Keratinocyte (primary cell): Measurements from ENCODE around the gene NLRX1. TPM values are rescaled to one million over a fixed set of nuclear protein-coding genes. Genes with fewer than 3 reads are reported as not detected.

Experiments used
- DNase-seq: peaks from one replicate; pipeline ENCODE4 v3.0.0-alpha.2; 2011; ENCODE audit warnings: low read depth, missing footprints, low spot score
- FAIRE-seq: peaks from 2 replicates; lab custom pipeline; 2011; peaks lifted over from hg19 to GRCh38; lab: Jason Lieb, UNC
- H2AFZ ChIP-seq: 2 replicates; pipeline ENCODE4 v1.6.0; 2012; ENCODE audit warnings: low read length, control low read depth, inconsistent platforms; ENCODE audit not compliant: control insufficient read depth
- H3K27ac ChIP-seq: 2 replicates; pipeline ENCODE4 v1.5.1; 2011; ENCODE audit warnings: low read length; ENCODE audit not compliant: control insufficient read depth, insufficient read depth
- H3K27me3 ChIP-seq: 3 replicates; pipeline ENCODE4 v1.6.0; 2011; ENCODE audit warnings: low read length; ENCODE audit not compliant: control insufficient read depth, insufficient read depth; ENCODE audit errors: extremely low read depth
- H3K36me3 ChIP-seq, 2 experiments: 2 replicates in 1 of 2; 3 replicates in 1 of 2; pipeline ENCODE4 v1.5.1; 2011; ENCODE audit warnings: low read length in 2 of 2, mild to moderate bottlenecking in 1 of 2; ENCODE audit not compliant: control insufficient read depth in 2 of 2, insufficient read depth in 2 of 2; ENCODE audit errors: extremely low read depth in 1 of 2
- H3K4me1 ChIP-seq: 3 replicates; pipeline ENCODE4 v1.5.1; 2011; ENCODE audit warnings: low read length; ENCODE audit not compliant: control insufficient read depth, insufficient read depth; ENCODE audit errors: extremely low read depth
- H3K4me2 ChIP-seq: 3 replicates; pipeline ENCODE4 v1.6.0; 2011; ENCODE audit warnings: low read depth, low read length; ENCODE audit not compliant: control insufficient read depth, insufficient read depth; ENCODE audit errors: extremely low read depth
- H3K4me3 ChIP-seq, 3 experiments: fragments of 200-600 bp in 1 of 3; sonication (generic) in 1 of 3; 2 replicates in 2 of 3; 3 replicates in 1 of 3; pipeline ENCODE4 v1.5.1; 2011 to 2016; ENCODE audit warnings: low read length in 3 of 3, mild to moderate bottlenecking in 3 of 3, control low read depth in 2 of 3, inconsistent platforms in 1 of 3, low read depth in 1 of 3, mixed read lengths in 1 of 3, mixed run types in 1 of 3, moderate library complexity in 1 of 3; ENCODE audit not compliant: control insufficient read depth in 2 of 3, insufficient read depth in 2 of 3; ENCODE audit errors: extremely low read depth in 1 of 3
- H3K79me2 ChIP-seq: 2 replicates; pipeline ENCODE4 v1.6.0; 2012; ENCODE audit warnings: low read length; ENCODE audit not compliant: control insufficient read depth, insufficient read depth
- H3K9ac ChIP-seq: 3 replicates; pipeline ENCODE4 v1.6.0; 2011; ENCODE audit warnings: low read length; ENCODE audit not compliant: control insufficient read depth, insufficient read depth; ENCODE audit errors: extremely low read depth
- H3K9me1 ChIP-seq: 3 replicates; pipeline ENCODE4 v1.6.0; 2011; ENCODE audit warnings: low read length; ENCODE audit not compliant: control insufficient read depth, insufficient read depth; ENCODE audit errors: extremely low read depth
- H3K9me3 ChIP-seq: 2 replicates; pipeline ENCODE4 v1.5.1; 2012; ENCODE audit warnings: low read depth, low read length; ENCODE audit not compliant: control insufficient read depth
- H4K20me1 ChIP-seq: 3 replicates; pipeline ENCODE4 v1.6.0; 2011; ENCODE audit warnings: low read length; ENCODE audit not compliant: control insufficient read depth, insufficient read depth; ENCODE audit errors: extremely low read depth
- CTCF ChIP-seq, 3 experiments: IDR thresholded peaks in 1 of 3; conservative IDR thresholded peaks in 1 of 3; optimal IDR thresholded peaks in 1 of 3; 2 replicates in 2 of 3; 3 replicates in 1 of 3; pipeline versions ENCODE3 to v1.5.1; 2011; ENCODE audit warnings: low read length in 3 of 3, mild to moderate bottlenecking in 3 of 3, moderate library complexity in 2 of 3, control low read depth in 1 of 3, inconsistent platforms in 1 of 3; ENCODE audit not compliant: insufficient read depth in 2 of 3; ENCODE audit errors: extremely low read depth in 1 of 3
- EZH2 ChIP-seq: IDR thresholded peaks from one replicate; pipeline ENCODE4 v1.6.1; 2012; ENCODE audit warnings: inconsistent platforms, mild to moderate bottlenecking, low read length, moderate library complexity
- dilution Hi-C: fragments of 300-500 bp; cut with MboI; formaldehyde crosslinking; loops from one replicate; pipeline ENCODE4 v1.7.0; 2020; ENCODE audit warnings: low sequenced_read_pairs; ENCODE audit not compliant: extremely low pct_ligation_motif_present
- polyA minus RNA-seq, 3 experiments: library from RNA; depleted of rRNA, polyadenylated mRNA; stranded (reverse); fragments of >200 nt; gene quantifications; 1 replicate in 1 of 3; 2 replicates in 1 of 3; 3 replicates in 1 of 3; pipeline ENCODE4 v1.2.3, GENCODE V29; 2011
- polyA plus RNA-seq, 5 experiments: library from polyadenylated mRNA; depleted of rRNA in 3 of 5; stranded (reverse) in 3 of 5; stranded (forward) in 1 of 5; unstranded in 1 of 5; fragments of >200 nt; gene quantifications; 1 replicate in 1 of 5; 2 replicates in 3 of 5; 3 replicates in 1 of 5; pipeline versions ENCODE4 v1.2.1 to v1.2.3, GENCODE V29; 2011 to 2012; ENCODE audit warnings: missing spikeins in 2 of 5, low read depth in 1 of 5, low replicate concordance in 1 of 5

NLRX1 gene
- polyA plus RNA-seq (8.1 to 11.3 TPM (median 9.0 TPM) in 3 replicates), polyA minus RNA-seq (11.3 to 19.4 TPM (median 18.6 TPM) in 3 replicates)
- 6.3 TPM for polyA plus RNA-seq (2011; ENCODE audit: low read depth)
- 4.7 and 6.9 TPM in 2 replicates for polyA plus RNA-seq (2011; cell fraction: cytosol; rRNA removed)
- polyA plus RNA-seq (2011; cell fraction: nucleus; rRNA removed): 16.4 and 21.9 TPM in 2 replicates
- 11.3 and 16.6 TPM in 2 replicates for polyA plus RNA-seq (2012; ENCODE audit: low replicate concordance)
- polyA minus RNA-seq (2011; cell fraction: cytosol; rRNA and poly(A)+ RNA removed): 15.3 TPM
- 22.2 and 22.7 TPM in 2 replicates for polyA minus RNA-seq (2011; cell fraction: nucleus; rRNA and poly(A)+ RNA removed)

DNA sequence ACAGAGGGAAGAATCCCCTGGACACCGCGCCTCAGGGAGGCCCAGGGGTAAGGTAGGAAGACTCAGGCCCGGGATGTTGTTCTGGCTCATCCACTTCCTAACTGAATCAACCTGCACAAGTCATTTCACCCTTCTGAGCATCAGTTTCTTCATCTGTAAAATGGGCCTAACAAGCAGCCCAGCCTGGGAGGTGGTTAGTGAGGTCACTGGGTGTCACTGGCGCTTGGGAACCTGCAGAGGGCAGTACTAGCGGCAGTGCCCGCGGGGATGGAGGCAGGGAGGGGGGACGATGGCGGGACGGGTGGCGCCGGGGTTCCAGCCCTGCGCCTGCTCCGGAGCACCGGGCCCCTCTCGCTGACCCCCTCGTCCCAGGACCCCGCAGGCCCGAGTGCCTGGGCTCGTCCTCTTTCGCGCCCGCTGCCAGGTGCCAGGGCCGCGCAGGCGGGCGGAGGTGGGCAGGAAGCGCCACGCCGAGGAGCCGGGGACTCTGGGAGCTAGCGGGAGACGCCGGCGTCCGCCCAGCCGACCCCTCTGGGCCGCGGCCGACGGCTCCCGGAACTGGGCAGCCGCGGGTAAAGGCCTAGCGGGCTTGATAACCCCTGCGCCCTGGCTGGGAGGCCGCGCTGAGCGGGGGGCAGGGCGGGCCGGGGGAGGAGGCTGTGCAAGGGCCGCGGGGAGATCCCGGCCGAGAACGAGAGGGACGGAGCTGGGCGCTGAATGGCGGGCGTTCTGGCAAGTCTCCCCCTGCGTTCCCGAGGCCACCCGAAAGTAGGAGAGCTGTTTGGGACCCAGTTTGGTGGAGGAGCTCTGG lies at the start of gene NLRX1:
NLRX1 (plus strand) TSS at position 255 of the 811 bp plus-strand sequence. CDS start 2,679 bp downstream, outside the sequence.
- no peak for DNase-seq

DNA sequence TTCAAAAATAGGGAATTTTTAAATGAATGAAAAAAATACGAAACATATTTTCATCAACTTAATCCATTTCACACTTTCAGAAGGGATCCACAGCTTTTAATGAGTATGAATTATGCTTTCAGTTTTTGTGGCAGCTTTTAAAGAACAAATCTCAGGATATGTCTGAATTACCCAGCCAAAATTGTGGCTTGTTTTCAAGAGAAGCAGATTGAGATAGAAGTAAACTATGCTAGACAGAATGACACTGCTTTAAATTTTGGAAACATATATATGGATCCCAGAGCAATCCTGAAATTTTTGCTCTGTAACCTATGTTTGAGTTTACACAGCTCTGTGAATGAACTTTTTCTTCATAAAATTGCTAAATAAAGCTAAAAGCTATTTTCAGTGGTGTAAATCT lies 49.6 kb upstream of the NLRX1 start:
- TF ChIP-seq CTCF (optimal IDR thresholded peaks at IDR 0.05 in 1 of 3, IDR thresholded peaks at IDR 0.05 in 1 of 3, conservative IDR thresholded peaks at IDR 0.05 in 1 of 3; ENCODE audit: extremely low read depth in 1 of 3, insufficient read depth in 2 of 3, low read length in 3 of 3): no peak
- no peak for FAIRE-seq
- no peaks in the 10 kb centered on the region for H3K27me3 ChIP-seq
- H3K36me3 ChIP-seq: peaks cover 4 to 7% of the 10 kb centered on the region in 2 experiments
- no peak overlapping the region for H2AFZ ChIP-seq
- dilution Hi-C loops: no loop called here
- H3K27ac ChIP-seq: no peak overlapping the region
- H3K9me3 ChIP-seq: no peaks in the 10 kb centered on the region
- H3K4me3 ChIP-seq: no peak overlapping the region
- peaks cover 20% of the 10 kb centered on the region for H3K79me2 ChIP-seq
- H3K4me1 ChIP-seq: peaks cover 16% of the 10 kb centered on the region
- no peaks in the 10 kb centered on the region for H3K9me1 ChIP-seq
- no peak for DNase-seq
- no peak overlapping the region for H3K9ac ChIP-seq
- no peaks in the 10 kb centered on the region for H4K20me1 ChIP-seq
- H3K4me2 ChIP-seq: no peak overlapping the region

More for the DNA sequence above, at the start of gene NLRX1:
- no peaks in the 10 kb centered on the region for H3K27me3 ChIP-seq
- no peaks in the 10 kb centered on the region for H3K36me3 ChIP-seq
- TF ChIP-seq EZH2 (no peak), CTCF (optimal IDR thresholded peaks at IDR 0.05 in 1 of 3, IDR thresholded peaks at IDR 0.05 in 1 of 3, conservative IDR thresholded peaks at IDR 0.05 in 1 of 3; ENCODE audit: extremely low read depth in 1 of 3, insufficient read depth in 2 of 3, low read length in 3 of 3) (peak; percentile 82 to 93 (median 90))
- H3K9me1 ChIP-seq: no peaks in the 10 kb centered on the region
- peak within 1 kb of the TSS; percentile 94 for H3K4me2 ChIP-seq
- peak within 1 kb of the TSS; percentile 91 for H3K9ac ChIP-seq
- H3K27ac ChIP-seq: peak within 1 kb of the TSS; percentile 85
- peaks cover 36% of the 10 kb centered on the region for H3K4me1 ChIP-seq
- no peaks in the 10 kb centered on the region for H4K20me1 ChIP-seq
- no peaks in the 10 kb centered on the region for H3K9me3 ChIP-seq
- peak within 1 kb of the TSS; percentile 59 to 88 (median 81) for H3K4me3 ChIP-seq
- H2AFZ ChIP-seq: peak within 1 kb of the TSS; percentile 93
- no peaks in the 10 kb centered on the region for H3K79me2 ChIP-seq
- FAIRE-seq: peak; percentile 55
- dilution Hi-C loops: no loop called here
